Activated naive CD8-positive, alpha-beta T cell treated with anti-CD3 and anti-CD28 coated beads, Interleukin-2, amount 50 U/mL, for 24 hours (primary cell): ENCODE measurements around the gene SLC4A5.

Experiments used
- ATAC-seq: fragments of 150-1000 bp; cut with Tn5 transposase; one replicate; pipeline ENCODE4 v1.10.0; 2021
- DNase-seq: peaks from one replicate; pipeline ENCODE4 v3.0.0; 2021
- H3K27ac Mint-ChIP-seq: one replicate; pipeline ENCODE4 v1.8.0; 2021; ENCODE audit warnings: mild to moderate bottlenecking, mixed read lengths
- H3K27me3 Mint-ChIP-seq: one replicate; pipeline ENCODE4 v1.8.0; 2021; ENCODE audit warnings: mixed read lengths
- H3K36me3 Mint-ChIP-seq: one replicate; pipeline ENCODE4 v1.8.0; 2021; ENCODE audit warnings: low read depth, mixed read lengths
- H3K4me1 Mint-ChIP-seq: one replicate; pipeline ENCODE4 v1.8.0; 2021; ENCODE audit warnings: mixed read lengths
- H3K4me3 Mint-ChIP-seq: one replicate; pipeline ENCODE4 v1.8.0; 2021; ENCODE audit warnings: mild to moderate bottlenecking, moderate library complexity, mixed read lengths
- H3K9me3 Mint-ChIP-seq: one replicate; pipeline ENCODE4 v1.8.0; 2021; ENCODE audit warnings: mixed read lengths

Gene SLC4A5, protein sequence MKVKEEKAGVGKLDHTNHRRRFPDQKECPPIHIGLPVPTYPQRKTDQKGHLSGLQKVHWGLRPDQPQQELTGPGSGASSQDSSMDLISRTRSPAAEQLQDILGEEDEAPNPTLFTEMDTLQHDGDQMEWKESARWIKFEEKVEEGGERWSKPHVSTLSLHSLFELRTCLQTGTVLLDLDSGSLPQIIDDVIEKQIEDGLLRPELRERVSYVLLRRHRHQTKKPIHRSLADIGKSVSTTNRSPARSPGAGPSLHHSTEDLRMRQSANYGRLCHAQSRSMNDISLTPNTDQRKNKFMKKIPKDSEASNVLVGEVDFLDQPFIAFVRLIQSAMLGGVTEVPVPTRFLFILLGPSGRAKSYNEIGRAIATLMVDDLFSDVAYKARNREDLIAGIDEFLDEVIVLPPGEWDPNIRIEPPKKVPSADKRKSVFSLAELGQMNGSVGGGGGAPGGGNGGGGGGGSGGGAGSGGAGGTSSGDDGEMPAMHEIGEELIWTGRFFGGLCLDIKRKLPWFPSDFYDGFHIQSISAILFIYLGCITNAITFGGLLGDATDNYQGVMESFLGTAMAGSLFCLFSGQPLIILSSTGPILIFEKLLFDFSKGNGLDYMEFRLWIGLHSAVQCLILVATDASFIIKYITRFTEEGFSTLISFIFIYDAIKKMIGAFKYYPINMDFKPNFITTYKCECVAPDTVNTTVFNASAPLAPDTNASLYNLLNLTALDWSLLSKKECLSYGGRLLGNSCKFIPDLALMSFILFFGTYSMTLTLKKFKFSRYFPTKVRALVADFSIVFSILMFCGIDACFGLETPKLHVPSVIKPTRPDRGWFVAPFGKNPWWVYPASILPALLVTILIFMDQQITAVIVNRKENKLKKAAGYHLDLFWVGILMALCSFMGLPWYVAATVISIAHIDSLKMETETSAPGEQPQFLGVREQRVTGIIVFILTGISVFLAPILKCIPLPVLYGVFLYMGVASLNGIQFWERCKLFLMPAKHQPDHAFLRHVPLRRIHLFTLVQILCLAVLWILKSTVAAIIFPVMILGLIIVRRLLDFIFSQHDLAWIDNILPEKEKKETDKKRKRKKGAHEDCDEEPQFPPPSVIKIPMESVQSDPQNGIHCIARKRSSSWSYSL

DNA sequence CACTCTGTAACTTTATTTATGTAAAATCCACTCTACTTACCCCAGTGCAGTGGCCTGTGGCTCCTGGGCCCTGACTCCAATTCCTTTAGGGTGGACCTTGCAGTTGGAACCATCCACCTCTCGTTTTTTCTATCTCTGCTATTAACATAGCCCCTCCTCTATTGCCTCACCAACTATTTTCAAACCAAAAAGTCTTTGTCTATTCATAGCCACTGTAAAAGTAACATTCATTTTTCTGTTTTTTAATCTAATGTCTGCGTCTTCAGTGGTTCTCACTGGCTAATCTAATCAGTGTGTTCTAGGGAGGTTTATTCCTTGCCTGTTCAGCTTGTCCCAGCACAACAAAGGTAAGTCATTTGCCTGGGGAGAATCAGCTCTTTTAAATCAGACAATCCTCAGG, at the start of gene SLC4A5:
Gene SLC4A5, minus strand, starts transcription at position 101 of the 400 bp plus-strand sequence. CDS start 28,393 bp downstream, outside the sequence.
- Mint-ChIP-seq H3K36me3 (no peaks in the 10 kb centered on the region), H3K27ac (no peak within 1 kb of the TSS), H3K4me3 (no peak within 1 kb of the TSS), H3K4me1 (no peaks in the 10 kb centered on the region), H3K9me3 (no peaks in the 10 kb centered on the region), H3K27me3 (no peaks in the 10 kb centered on the region)
- ATAC-seq, result no peak
- no peak for DNase-seq

DNA sequence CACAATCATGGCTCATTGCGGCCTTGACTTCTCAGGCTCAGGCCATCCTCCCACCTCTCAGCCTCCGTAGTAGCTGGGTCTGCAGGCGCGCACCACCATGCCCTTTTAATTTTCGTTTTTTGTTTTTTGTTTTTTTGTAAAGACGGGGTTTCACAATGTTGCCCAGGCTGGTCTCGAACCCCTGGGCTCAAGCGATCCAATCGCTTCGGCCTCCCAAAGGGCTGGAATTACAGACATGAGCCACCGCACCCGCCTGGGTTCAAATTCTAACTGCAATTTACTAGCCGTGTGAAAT, 49.2 kb upstream of the SLC4A5 start:
- Mint-ChIP-seq H3K27ac (no peak overlapping the region), H3K36me3 (no peaks in the 10 kb centered on the region), H3K4me3 (no peak overlapping the region), H3K4me1 (peaks cover 6% of the 10 kb centered on the region), H3K27me3 (peaks cover 5% of the 10 kb centered on the region), H3K9me3 (no peaks in the 10 kb centered on the region)
- no peak for ATAC-seq
- DNase-seq, result no peak

DNA sequence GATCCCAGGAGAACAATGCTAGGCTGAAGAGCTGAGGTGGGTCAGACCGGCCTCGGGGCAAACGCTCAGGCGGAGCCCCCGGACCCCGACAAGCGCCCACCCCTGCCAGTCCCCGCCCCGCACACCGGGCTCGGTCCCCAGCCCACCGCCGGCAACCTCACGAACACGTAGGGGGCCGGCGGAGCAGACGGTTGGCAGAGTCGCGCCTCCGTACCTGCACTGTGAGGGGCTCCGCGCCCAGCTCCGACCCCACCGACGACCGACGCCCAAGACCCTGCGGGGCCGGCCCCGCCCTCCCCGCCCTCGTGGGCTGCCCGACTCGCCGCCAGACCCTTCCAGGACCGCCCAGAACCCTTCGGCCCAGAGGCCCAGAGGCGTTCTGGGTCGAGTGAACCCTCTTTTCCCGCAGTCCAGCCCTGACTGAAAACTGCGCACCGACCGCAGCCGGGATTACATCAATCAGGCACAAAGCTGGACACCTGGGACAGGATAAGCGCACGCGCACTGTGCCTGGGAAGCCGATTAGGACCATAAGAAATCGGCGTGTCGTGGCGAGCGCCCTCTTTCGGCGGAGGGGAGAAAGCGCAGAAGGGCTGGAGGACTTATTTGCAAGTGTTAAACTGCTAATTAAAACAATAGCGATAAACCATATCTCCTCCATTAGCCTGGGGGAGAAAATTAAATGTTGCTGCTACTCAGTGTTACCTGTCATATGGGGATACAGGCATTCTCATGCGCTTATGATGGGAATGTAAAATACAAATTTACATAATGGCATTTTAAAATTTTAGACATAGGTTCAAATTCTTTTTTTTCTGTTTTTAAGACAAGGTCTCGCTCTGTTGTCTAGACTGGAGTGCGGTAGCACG, 48.6 kb upstream of the SLC4A5 start:
- peak; percentile 81 for ATAC-seq
- Mint-ChIP-seq H3K4me1 (peaks cover 6% of the 10 kb centered on the region), H3K9me3 (no peaks in the 10 kb centered on the region), H3K4me3 (no peak overlapping the region), H3K36me3 (no peaks in the 10 kb centered on the region), H3K27ac (peak overlapping the region; percentile 99), H3K27me3 (peaks cover 5% of the 10 kb centered on the region)
- peak; percentile 97 for DNase-seq

DNA sequence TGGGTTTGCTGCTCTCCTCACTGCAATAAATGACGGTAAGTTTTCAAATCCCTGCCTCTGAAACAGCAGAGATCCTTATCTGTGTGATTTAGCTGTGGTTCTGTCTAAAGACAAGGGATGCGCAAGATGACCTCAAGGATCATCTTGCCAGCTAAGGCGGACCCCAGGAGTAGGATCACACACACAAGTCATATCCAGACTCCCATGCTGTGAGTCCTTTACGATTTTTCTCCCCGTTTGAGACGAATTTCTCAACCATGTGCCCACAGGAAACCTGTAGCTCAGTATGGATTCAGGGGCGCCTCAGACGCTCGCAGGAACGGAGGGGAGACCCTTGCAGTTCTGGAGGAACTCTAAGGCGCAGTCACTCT, 48.0 kb upstream of the SLC4A5 start:
- Mint-ChIP-seq H3K4me1 (peaks cover 6% of the 10 kb centered on the region), H3K9me3 (no peaks in the 10 kb centered on the region), H3K4me3 (no peak overlapping the region), H3K27me3 (peaks cover 5% of the 10 kb centered on the region), H3K36me3 (no peaks in the 10 kb centered on the region), H3K27ac (peak overlapping the region; percentile 88)
- DNase-seq, result no peak
- ATAC-seq, result peak; percentile 34

DNA sequence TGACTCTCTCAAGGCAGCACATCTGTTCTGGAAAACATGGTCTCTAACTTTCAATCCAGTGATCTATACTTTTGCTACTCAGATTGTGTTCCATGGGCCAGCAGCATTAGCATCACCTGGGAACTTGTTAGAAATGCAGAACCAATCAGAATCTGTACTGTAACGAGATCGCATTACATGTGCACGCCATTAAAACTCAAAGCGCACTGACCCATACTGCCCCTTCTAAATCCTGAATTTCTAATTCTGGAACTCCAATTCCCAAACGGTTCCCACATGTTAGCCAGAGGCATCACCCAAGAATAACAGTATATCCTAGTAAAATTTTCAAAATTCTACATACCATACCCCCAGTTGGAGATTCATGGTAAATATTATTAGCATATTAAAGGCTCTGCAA, 47.4 kb upstream of the SLC4A5 start:
- no peak overlapping the region for H3K27ac Mint-ChIP-seq
- peaks cover 5% of the 10 kb centered on the region for H3K27me3 Mint-ChIP-seq
- ATAC-seq (no peak), DNase-seq (no peak)
- no peaks in the 10 kb centered on the region for H3K9me3 Mint-ChIP-seq
- H3K36me3 Mint-ChIP-seq, result no peaks in the 10 kb centered on the region
- no peak overlapping the region for H3K4me3 Mint-ChIP-seq
- H3K4me1 Mint-ChIP-seq, result peaks cover 6% of the 10 kb centered on the region

DNA sequence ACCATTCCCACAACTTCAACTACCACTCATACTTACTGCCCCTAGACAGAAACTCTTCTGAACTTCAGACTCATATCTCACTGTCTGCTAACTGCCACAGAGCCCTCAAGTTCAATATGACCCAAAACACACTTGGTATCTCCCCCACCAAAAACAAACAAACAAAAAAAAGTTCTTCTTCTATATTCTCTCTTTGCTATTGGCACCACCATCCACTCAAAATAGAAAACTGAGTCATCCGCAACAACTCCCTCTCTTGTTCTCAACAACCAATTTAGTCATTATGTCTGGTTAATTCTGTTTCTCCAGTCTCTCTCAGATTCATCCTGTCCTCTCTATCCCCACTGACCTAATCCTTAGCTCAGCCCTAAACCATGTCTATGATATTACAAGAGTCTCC, 44.1 kb upstream of the SLC4A5 start:
- Mint-ChIP-seq H3K4me3 (no peak overlapping the region), H3K36me3 (no peaks in the 10 kb centered on the region), H3K27ac (no peak overlapping the region), H3K27me3 (no peaks in the 10 kb centered on the region), H3K4me1 (peaks cover 6% of the 10 kb centered on the region), H3K9me3 (no peaks in the 10 kb centered on the region)
- ATAC-seq (no peak), DNase-seq (no peak)

- peaks cover 2% of the 10 kb centered on the region for H3K36me3 Mint-ChIP-seq
- peaks cover 12% of the 10 kb centered on the region for H3K4me1 Mint-ChIP-seq
- no peak overlapping the region for H3K27ac Mint-ChIP-seq
- no peak for DNase-seq
- no peaks in the 10 kb centered on the region for H3K27me3 Mint-ChIP-seq
- H3K4me3 Mint-ChIP-seq, result no peak overlapping the region
- no peak for ATAC-seq
- H3K9me3 Mint-ChIP-seq, result no peaks in the 10 kb centered on the region
Measured at GRCh38 chr2:74385396-74385795, 42.2 kb upstream of the SLC4A5 start.

DNA sequence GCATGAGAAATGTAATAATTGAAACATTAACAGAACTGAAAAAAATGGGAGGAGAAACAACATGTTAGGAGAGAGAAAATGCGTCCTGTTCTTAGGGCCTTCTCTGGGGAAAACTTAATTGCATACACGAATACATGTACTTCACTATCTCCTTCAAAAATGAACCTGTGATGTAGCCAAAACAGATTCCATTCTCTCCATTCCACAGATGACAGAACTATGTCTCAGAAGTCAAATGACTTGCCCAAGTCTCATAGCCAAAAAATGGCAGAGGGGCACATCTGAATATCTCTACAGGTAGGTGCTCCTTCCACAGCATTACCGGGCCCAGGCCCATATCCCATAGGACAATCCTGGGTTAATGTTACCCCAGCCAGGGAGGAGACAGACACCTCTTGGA, 40.8 kb upstream of the SLC4A5 start:
- DNase-seq (no peak), ATAC-seq (no peak)
- Mint-ChIP-seq H3K9me3 (no peaks in the 10 kb centered on the region), H3K27me3 (no peaks in the 10 kb centered on the region), H3K27ac (no peak overlapping the region), H3K4me1 (peaks cover 14% of the 10 kb centered on the region), H3K36me3 (peaks cover 2% of the 10 kb centered on the region), H3K4me3 (no peak overlapping the region)

DNA sequence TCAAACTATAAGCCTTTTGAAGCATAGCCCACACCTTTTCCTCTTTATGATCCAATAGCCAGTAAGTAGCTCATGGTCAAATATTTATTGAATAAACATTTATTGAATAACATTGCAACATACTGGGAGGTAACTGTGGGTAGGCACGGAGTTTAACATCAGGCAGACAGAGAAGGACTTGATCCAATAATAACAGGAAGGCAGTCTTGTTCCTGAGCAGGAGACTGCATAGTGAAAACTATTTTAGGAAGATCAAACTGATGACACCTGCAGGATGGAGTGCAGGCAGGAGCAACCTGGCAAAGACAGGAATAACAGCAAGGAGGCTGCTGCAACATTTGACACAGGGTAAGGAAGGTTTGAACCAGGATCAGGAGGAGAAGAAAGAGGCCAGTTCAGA, 40.0 kb upstream of the SLC4A5 start:
- DNase-seq, result no peak
- H3K27ac Mint-ChIP-seq, result no peak overlapping the region
- no peak for ATAC-seq
- no peak overlapping the region for H3K4me3 Mint-ChIP-seq
- H3K27me3 Mint-ChIP-seq, result no peaks in the 10 kb centered on the region
- peaks cover 17% of the 10 kb centered on the region for H3K4me1 Mint-ChIP-seq
- H3K36me3 Mint-ChIP-seq, result peaks cover 5% of the 10 kb centered on the region
- no peaks in the 10 kb centered on the region for H3K9me3 Mint-ChIP-seq

DNA sequence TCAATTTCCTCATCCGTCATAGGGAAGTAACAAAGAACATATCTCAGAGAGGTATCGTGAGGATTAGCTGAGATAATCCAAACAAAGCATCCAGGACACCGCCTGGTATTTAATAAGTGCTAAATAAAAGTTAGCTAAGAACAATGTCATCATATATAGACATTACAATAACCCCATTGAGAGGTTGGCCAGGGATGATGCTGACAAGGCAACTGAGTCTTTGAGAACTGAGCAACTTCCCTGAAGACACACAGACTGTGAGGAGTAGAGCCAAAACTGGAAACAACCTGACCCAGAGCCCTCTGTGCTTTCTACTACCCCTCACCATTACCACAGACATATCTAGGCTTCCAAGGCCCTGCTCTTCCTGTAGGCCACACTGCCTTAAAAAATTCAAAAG, 38.5 kb upstream of the SLC4A5 start:
- ATAC-seq (no peak), DNase-seq (no peak)
- Mint-ChIP-seq H3K4me1 (peaks cover 17% of the 10 kb centered on the region), H3K27me3 (no peaks in the 10 kb centered on the region), H3K9me3 (no peaks in the 10 kb centered on the region), H3K27ac (no peak overlapping the region), H3K36me3 (peaks cover 15% of the 10 kb centered on the region), H3K4me3 (no peak overlapping the region)

DNA sequence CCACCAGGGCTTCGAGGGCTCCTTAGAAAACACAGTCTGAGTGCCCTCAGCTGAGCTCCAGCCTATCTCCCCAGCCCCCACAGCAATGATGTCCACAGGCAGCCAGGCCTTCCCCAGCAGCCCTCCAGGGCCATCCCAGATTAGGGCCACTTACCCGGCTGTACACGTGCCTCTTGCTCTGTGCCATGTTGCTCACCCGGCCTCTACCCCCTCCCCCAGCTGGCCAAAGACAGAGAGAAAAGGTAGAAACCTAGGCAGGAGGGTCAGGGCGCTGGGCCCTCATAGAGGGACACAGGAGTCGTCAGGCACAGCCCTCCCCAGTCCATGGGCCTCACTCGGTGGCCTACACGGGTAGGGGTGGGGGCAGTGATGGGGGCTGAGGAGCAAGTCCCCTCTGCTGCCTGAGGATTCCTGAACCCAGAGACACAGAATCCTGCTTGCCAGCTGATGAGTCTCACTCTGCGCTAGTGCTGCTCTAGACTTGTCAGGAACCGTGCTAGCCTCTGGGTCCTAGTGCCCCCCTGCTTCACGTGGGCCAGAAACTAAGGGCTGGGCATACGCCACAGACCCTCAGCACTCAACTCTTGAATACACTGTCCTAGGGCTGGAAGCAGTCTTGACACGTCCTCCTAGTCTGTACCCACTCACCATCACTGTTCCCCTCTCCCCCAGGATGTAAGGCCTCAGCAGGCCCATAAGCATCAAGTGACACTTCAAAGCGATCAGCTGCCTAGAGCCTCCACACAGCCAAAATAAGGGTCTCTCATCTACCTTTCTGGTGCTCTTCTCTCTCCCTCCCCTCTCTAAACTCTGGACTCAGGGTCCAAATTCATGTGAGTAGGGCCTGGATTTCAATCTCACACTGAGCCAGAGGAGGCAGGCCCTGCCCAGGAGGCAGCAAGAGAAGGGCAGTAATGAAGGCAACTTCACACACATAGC, 36.9 kb upstream of the SLC4A5 start, which contains the start of gene DCTN1:
Gene DCTN1, minus strand, starts transcription at position 461 of the 939 bp plus-strand sequence. Its CDS starts 274 bp downstream, at position 187.
- ATAC-seq, result peak; percentile 65

GRCh38 chr2:74378007-74378406, 34.8 kb upstream of the SLC4A5 start:
- H3K9me3 Mint-ChIP-seq, result no peaks in the 10 kb centered on the region
- no peak overlapping the region for H3K27ac Mint-ChIP-seq
- no peaks in the 10 kb centered on the region for H3K27me3 Mint-ChIP-seq
- H3K36me3 Mint-ChIP-seq, result peaks cover 15% of the 10 kb centered on the region
- DNase-seq (no peak), ATAC-seq (no peak)
- peaks cover 17% of the 10 kb centered on the region for H3K4me1 Mint-ChIP-seq
- H3K4me3 Mint-ChIP-seq, result no peak overlapping the region

More for the DNA sequence above, 36.9 kb upstream of the SLC4A5 start, which contains the start of gene DCTN1:
- DNase-seq, result peak; percentile 18
- no peaks in the 10 kb centered on the region for H3K9me3 Mint-ChIP-seq
- no peaks in the 10 kb centered on the region for H3K27me3 Mint-ChIP-seq
- peaks cover 17% of the 10 kb centered on the region for H3K4me1 Mint-ChIP-seq
- no peak within 1 kb of the TSS for H3K4me3 Mint-ChIP-seq
- peaks cover 15% of the 10 kb centered on the region for H3K36me3 Mint-ChIP-seq
- no peak within 1 kb of the TSS for H3K27ac Mint-ChIP-seq

DNA sequence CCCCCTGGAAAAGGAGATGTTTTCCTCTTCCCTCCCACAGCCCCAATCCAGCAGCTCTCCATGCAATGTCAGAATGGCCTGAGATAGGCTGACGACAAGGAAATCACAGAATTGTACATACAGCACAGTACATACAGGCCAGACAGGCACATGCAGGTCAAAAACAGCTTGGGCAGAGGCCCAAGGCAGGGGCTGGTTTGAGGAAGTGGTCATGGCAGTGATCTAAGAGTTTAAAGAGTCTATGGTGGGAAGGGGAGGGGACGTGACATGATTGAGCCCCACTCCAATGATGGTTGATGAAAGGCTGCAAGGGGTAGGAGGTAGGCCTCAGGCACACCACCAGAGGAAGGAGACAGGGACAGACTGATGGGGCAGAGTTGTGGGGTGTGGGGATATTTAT, 32.6 kb upstream of the SLC4A5 start:
- no peak overlapping the region for H3K4me3 Mint-ChIP-seq
- DNase-seq (no peak), ATAC-seq (no peak)
- no peak overlapping the region for H3K27ac Mint-ChIP-seq
- no peaks in the 10 kb centered on the region for H3K9me3 Mint-ChIP-seq
- no peaks in the 10 kb centered on the region for H3K27me3 Mint-ChIP-seq
- H3K36me3 Mint-ChIP-seq, result peaks cover 13% of the 10 kb centered on the region
- H3K4me1 Mint-ChIP-seq, result peaks cover 8% of the 10 kb centered on the region
